MM.1S (cell line): ENCODE data around the gene EMX1.

Experiments used
- DNase-seq: peaks from one replicate; pipeline ENCODE4 v3.0.0-alpha.2; 2015
- H2AFZ ChIP-seq: fragments of 300-600 bp; sonication (generic); 2 replicates; pipeline ENCODE4 v1.6.0; 2016; ENCODE audit warnings: antibody characterized with exemption, low read length
- H3F3A ChIP-seq: fragments of 300-600 bp; sonication (generic); 2 replicates; pipeline ENCODE4 v1.6.1; 2016; ENCODE audit warnings: mild to moderate bottlenecking, antibody characterized with exemption, low read length, moderate library complexity, mixed read lengths; ENCODE audit not compliant: insufficient read depth
- H3K27ac ChIP-seq: fragments of 300-600 bp; sonication (generic); 2 replicates; pipeline ENCODE4 v1.5.1; 2016; ENCODE audit warnings: mild to moderate bottlenecking, low read length
- H3K27me3 ChIP-seq: fragments of 300-600 bp; sonication (generic); replicated peaks from 2 replicates; pipeline ENCODE4 v1.6.0; 2016; ENCODE audit warnings: low read length; ENCODE audit not compliant: insufficient read depth
- H3K36me3 ChIP-seq: fragments of 300-600 bp; sonication (generic); replicated peaks from 2 replicates; pipeline ENCODE4 v1.6.1; 2016; ENCODE audit warnings: mild to moderate bottlenecking, low read length, mixed read lengths; ENCODE audit not compliant: insufficient read depth
- H3K4me1 ChIP-seq: fragments of 300-600 bp; sonication (generic); 2 replicates; pipeline ENCODE4 v1.6.1; 2016; ENCODE audit warnings: low read length, mixed read lengths
- H3K4me2 ChIP-seq: fragments of 300-600 bp; sonication (generic); 2 replicates; pipeline ENCODE4 v1.6.0; 2016; ENCODE audit warnings: low read depth, low read length
- H3K4me3 ChIP-seq: fragments of 300-600 bp; sonication (generic); 2 replicates; pipeline ENCODE4 v1.5.1; 2016; ENCODE audit warnings: low read length, mixed read lengths
- H3K79me2 ChIP-seq: fragments of 300-600 bp; sonication (generic); 2 replicates; pipeline ENCODE4 v1.6.1; 2016; ENCODE audit warnings: mixed run types, low read length, mixed read lengths
- H3K9ac ChIP-seq: fragments of 300-600 bp; sonication (generic); 2 replicates; pipeline ENCODE4 v1.6.1; 2016; ENCODE audit warnings: low read length, mixed read lengths
- H3K9me2 ChIP-seq: fragments of 300-600 bp; sonication (generic); replicated peaks from 2 replicates; pipeline ENCODE4 v1.6.1; 2016; ENCODE audit warnings: mild to moderate bottlenecking, low read length, mixed read lengths; ENCODE audit not compliant: insufficient read depth
- H3K9me3 ChIP-seq: fragments of 300-600 bp; sonication (generic); replicated peaks from 2 replicates; pipeline ENCODE4 v1.6.1; 2016; ENCODE audit warnings: mild to moderate bottlenecking, low read length, mixed read lengths; ENCODE audit not compliant: insufficient read depth
- H4K20me1 ChIP-seq: fragments of 300-600 bp; sonication (generic); 2 replicates; pipeline ENCODE4 v1.6.1; 2016; ENCODE audit warnings: mild to moderate bottlenecking, low read length, moderate library complexity, mixed read lengths; ENCODE audit not compliant: insufficient read depth
- CTCF ChIP-seq: fragments of 300-600 bp; sonication (generic); IDR thresholded peaks from 2 replicates; pipeline ENCODE4 v1.5.1; 2016; ENCODE audit warnings: antibody characterized with exemption, low read length, mixed read lengths
- EZH2 ChIP-seq: fragments of 300-600 bp; sonication (generic); optimal IDR thresholded peaks from 2 replicates; pipeline ENCODE3; 2017; ENCODE audit warnings: low read depth, mild to moderate bottlenecking, antibody characterized with exemption, low read length, mixed read lengths
- EZH2phosphoT487 ChIP-seq: fragments of 300-600 bp; sonication (generic); IDR thresholded peaks from 2 replicates; pipeline ENCODE4 v1.6.1; 2018; ENCODE audit warnings: antibody characterized with exemption, low read length

Gene EMX1

GRCh38 chr2:72911256-72911655 is 6.1 kb upstream of the EMX1 start:
- Histone ChIP-seq H3K79me2 (no peaks in the 10 kb centered on the region), H3K9me3 (no peaks in the 10 kb centered on the region), H3K36me3 (no peaks in the 10 kb centered on the region), H4K20me1 (no peaks in the 10 kb centered on the region), H3K4me2 (no peak overlapping the region), H3K4me3 (no peak overlapping the region), H2AFZ (no peak overlapping the region), H3K27ac (no peak overlapping the region), H3K4me1 (peaks cover 4% of the 10 kb centered on the region; the same call in 1 of the 2 replicates), H3K9me2 (no peaks in the 10 kb centered on the region), H3F3A (no peaks in the 10 kb centered on the region), H3K27me3 (peaks cover 44% of the 10 kb centered on the region), H3K9ac (no peak overlapping the region)
- no peak for TF ChIP-seq EZH2
- TF ChIP-seq EZH2phosphoT487 = no peak
- TF ChIP-seq CTCF = no peak
- no peak for DNase-seq

- DNase-seq = no peak
- Histone ChIP-seq H3K9me3 (no peaks in the 10 kb centered on the region), H3K9me2 (no peaks in the 10 kb centered on the region), H3F3A (no peaks in the 10 kb centered on the region), H4K20me1 (no peaks in the 10 kb centered on the region), H3K36me3 (no peaks in the 10 kb centered on the region), H3K4me1 (peaks cover 4% of the 10 kb centered on the region; the same call in 1 of the 2 replicates), H2AFZ (no peak overlapping the region), H3K4me3 (no peak overlapping the region), H3K79me2 (no peaks in the 10 kb centered on the region), H3K27ac (no peak overlapping the region), H3K27me3 (peaks cover 51% of the 10 kb centered on the region), H3K4me2 (no peak overlapping the region), H3K9ac (no peak overlapping the region)
- TF ChIP-seq EZH2phosphoT487 = no peak
- no peak for TF ChIP-seq CTCF
- no peak for TF ChIP-seq EZH2
Measured at GRCh38 chr2:72913486-72914205, 3.7 kb upstream of the EMX1 start.

DNA sequence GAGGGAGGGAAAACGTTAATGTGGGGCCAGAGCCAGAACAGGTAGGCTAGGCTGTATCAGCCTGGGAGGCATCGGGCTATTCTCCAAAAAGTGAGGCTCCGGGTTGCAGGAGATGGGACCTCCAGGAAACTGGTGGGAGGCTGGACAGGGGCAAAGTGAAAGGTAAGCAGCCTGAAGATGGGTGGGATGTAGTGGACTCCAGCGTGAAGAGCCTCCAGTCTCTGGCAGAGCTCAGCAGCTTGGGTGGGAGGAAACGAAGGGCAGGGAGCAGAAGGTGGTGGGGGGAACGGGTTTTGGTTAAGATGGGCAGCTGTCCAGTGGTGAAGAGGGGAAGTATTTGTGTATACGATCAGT is 3.1 kb upstream of the EMX1 start:
- no peak for TF ChIP-seq EZH2phosphoT487
- TF ChIP-seq CTCF = no peak
- TF ChIP-seq EZH2 = no peak
- no peaks in the 10 kb centered on the region for H3F3A ChIP-seq
- no peak overlapping the region for H3K27ac ChIP-seq
- no peaks in the 10 kb centered on the region for H3K36me3 ChIP-seq
- no peaks in the 10 kb centered on the region for H3K9me2 ChIP-seq
- no peak overlapping the region for H3K4me2 ChIP-seq
- no peaks in the 10 kb centered on the region for H3K79me2 ChIP-seq
- peaks cover 56% of the 10 kb centered on the region for H3K27me3 ChIP-seq
- H2AFZ ChIP-seq = no peak overlapping the region
- H3K4me1 ChIP-seq = peaks cover 4% of the 10 kb centered on the region; the same call in 1 of the 2 replicates
- no peak overlapping the region for H3K9ac ChIP-seq
- no peak for DNase-seq
- H3K9me3 ChIP-seq = no peaks in the 10 kb centered on the region
- H4K20me1 ChIP-seq = no peaks in the 10 kb centered on the region
- no peak overlapping the region for H3K4me3 ChIP-seq
